AG09309 (cell line): ENCODE data around the gene SPATA3.

Source experiments
- DNase-seq: peaks from one replicate; pipeline ENCODE4 v3.0.0-alpha.2; 2010; ENCODE audit warnings: low read depth
- H3K4me3 ChIP-seq: 2 replicates; pipeline ENCODE4 v1.5.1; 2011; ENCODE audit warnings: mild to moderate bottlenecking, low read depth, low read length, moderate library complexity; ENCODE audit not compliant: control insufficient read depth
- TF ChIP-seq, protein P1 (sequence below): IDR thresholded peaks from 2 replicates; pipeline ENCODE4 v1.5.1; 2011; ENCODE audit warnings: mild to moderate bottlenecking, low read depth, low read length, inconsistent platforms; ENCODE audit not compliant: insufficient read depth, control insufficient read depth; ENCODE audit errors: missing control alignments

Gene SPATA3

DNA sequence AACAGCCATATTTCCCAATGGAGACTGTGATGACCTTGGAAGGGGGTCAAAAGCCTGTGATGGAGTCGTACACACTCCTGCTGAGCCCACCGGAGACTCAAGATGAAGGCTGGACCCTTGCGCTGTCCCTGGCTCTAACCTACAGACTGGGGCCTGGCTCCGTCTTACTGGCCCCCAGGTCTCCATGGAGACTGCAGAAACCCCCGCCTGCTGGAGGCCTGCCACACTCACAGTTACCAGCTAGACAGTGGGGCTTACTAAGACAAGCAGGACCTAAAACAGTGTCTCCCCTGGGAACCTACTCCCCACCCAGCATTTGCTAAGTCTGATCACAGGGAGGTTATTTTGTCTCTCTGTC, 51.0 kb downstream of the SPATA3 start:
- no peak for DNase-seq
- H3K4me3 ChIP-seq, result no peak overlapping the region
- TF ChIP-seq, protein P1, sequence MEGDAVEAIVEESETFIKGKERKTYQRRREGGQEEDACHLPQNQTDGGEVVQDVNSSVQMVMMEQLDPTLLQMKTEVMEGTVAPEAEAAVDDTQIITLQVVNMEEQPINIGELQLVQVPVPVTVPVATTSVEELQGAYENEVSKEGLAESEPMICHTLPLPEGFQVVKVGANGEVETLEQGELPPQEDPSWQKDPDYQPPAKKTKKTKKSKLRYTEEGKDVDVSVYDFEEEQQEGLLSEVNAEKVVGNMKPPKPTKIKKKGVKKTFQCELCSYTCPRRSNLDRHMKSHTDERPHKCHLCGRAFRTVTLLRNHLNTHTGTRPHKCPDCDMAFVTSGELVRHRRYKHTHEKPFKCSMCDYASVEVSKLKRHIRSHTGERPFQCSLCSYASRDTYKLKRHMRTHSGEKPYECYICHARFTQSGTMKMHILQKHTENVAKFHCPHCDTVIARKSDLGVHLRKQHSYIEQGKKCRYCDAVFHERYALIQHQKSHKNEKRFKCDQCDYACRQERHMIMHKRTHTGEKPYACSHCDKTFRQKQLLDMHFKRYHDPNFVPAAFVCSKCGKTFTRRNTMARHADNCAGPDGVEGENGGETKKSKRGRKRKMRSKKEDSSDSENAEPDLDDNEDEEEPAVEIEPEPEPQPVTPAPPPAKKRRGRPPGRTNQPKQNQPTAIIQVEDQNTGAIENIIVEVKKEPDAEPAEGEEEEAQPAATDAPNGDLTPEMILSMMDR, result no peak

DNA sequence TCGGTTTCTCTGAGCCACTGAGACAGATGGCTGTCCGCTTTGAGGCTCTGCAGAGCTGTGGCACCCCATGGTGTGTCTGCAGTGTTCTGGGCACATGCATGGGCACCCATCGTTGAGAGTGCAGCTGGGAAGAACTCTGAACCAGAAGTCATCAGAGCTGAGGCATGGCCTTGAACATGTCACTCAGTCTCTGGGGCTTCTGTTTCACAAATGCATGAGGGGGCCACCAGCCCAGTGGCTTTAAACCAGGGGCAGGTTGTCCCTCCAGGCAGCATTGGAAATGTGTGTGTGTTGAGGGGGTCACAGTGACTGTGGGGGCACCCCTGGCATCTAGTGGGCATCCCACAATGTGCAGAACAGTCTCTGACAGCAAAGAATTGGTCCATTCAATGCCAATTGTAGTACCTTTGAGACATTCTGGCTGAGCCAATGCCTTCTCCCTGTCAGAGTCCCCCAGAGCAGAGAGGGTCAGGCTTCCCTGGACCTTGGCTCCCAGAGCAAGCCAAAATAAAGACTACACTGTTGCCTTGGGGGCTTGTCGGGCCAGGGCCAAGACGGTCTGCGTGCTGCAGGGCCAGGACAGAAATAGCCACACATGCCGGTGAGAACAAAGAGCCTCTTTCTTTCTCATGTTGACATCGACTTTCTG, 51.5 kb downstream of the SPATA3 start:
- DNase-seq, result no peak
- no peak overlapping the region for H3K4me3 ChIP-seq
- TF ChIP-seq, protein P1, result no peak

DNA sequence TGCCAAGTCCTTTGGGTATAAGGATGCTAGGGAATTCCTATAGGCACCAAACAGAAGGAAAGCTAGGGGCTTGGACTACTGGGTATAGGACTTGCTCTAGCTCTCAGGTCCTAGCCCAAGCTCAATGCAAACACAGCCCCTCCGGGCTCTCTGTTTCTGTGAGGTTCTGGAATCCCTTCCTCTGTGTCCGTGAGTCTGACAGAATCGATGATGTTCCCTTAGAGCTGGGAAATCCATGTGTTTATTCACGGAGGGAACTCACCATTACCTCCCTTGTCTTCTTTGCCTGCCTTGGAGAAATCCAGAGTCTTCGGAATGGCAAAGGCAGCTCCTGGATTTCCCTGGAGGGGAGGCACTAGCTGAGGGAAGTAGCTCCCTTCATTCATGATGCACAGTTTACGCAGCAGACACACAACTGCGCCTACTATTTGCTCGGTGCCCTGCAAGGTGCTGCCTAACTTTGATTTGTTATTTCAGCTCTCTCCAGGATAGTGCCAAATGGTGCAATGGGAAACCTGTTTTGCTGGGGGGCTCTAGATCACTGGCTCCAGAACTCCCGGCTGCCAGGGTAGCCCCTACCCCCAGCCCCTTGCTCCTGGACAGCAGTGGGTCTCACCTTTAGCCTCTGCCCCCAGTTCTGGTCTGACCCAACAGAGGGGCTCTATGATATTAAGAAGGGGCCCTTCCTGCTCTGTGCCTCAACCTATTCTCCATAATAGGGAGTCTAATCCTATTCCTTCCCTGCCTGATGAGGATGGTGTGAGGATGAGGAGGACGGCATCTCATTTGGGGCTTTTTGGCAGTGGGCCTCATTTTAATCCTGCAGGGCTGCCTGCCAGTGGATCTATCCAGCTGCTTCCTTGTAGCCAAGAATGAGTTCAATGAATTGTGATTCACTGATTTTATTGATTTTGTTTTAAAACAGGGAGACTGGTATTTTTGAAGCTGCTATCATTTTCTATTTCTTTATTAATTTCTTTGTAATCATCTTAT, 52.3 kb downstream of the SPATA3 start:
- TF ChIP-seq, protein P1, result no peak
- DNase-seq, result no peak
- H3K4me3 ChIP-seq, result no peak overlapping the region

DNA sequence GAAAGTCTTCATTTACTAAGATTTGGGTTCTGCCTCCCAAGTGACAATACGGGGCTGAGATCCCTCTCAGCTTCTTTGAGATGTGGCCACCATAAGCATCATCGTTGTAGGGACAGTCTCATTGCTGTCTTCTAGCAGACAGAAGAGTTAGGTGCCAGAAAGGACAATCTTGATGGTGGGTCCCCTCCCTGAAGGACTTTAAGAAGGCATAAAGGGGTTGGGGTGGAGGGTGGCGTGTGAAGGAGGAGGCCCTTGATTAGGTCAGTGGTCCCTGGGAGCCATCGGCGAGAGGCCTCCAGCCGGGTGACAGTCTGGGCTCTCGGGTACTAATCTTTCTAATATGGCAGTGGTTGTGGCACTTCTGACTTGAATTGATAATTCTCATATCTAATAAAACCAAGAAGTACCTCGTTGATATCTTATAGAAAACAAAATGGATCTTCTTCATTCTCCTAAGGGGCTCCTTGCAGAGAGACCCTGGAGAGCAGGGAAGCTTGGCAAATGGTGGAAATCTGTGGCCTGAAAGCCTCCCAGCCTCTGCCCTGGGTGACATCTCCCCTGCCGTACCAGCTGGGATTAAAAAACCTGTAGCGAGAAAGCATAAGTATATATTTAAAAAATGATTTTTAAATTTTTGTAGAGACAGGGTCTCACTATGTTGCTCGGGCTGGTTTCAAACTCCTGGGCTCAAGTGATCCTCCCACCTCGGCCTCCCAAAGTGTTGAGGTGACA, 53.5 kb downstream of the SPATA3 start:
- TF ChIP-seq, protein P1, result no peak
- no peak for DNase-seq
- no peak overlapping the region for H3K4me3 ChIP-seq

DNA sequence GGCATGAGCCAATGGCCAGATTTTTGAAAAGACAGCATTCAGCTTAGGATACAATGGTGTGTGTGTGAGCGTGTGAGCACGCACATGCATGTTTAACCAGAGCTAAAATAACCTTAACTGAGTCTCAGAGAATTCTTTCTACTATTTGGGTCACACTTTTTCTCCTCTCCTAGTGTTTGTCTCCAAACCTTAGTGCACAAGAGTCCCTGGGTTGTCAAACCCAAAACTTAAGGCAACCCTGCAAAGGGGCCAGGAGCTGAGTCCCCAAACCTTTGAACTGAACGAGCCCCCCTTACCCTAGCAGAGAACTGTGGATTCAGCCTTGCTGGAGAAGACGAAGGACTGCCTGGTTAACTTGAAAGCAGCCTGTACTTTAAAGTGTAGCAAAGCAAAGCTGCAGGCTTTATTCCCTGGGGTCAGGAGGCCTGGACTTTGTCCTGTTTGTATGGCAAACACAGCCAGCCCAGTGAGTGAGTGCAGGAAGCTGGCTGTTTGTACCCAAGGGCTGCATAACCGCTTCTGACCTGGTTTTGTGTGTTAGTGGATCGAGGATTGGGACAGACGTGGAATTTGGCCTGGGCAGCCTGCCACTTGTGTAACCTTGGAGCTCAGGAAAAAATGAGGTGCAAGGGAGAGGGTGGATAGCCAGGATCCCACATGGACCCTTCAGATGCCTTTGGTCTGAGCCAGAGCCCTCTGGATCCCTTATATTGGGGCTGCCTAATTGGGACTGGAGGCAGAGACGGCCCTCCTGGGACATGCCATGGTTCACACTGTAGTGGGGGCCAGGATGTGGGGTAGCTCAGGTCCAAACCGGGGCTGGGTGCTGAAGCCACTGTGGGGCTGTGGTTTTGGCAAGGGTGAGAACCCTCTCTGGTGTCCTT, 54.3 kb downstream of the SPATA3 start:
- TF ChIP-seq, protein P1, result no peak
- DNase-seq, result no peak
- H3K4me3 ChIP-seq, result no peak overlapping the region

DNA sequence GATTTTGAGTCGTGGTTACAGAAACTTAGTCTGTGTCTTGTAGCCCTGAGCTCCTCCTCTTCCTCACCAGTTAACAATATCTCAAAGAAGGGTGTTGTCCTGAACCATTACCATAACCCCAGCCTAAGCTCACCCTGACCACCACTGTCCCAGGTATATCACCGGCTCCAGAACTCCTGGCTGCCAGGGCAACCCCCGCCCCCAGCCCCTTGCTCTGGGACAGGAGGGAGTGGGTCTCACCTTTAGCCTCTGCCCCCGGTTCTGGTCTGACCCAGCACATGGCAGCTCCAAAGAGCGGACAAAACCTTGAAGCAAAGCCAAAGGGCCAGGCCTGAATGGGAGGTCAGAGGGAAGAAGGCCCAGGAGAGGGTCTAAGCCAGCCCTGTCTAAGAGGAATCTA, 55.2 kb downstream of the SPATA3 start:
- TF ChIP-seq, protein P1, result no peak
- DNase-seq, result no peak
- H3K4me3 ChIP-seq, result no peak overlapping the region
